ENCODE results near the gene SCIMP. TPM values are rescaled to one million over a fixed set of nuclear protein-coding genes. Genes with fewer than 3 reads are reported as not detected.

Gene SCIMP
- total RNA-seq, 4 donors from 2014 or later: 1.7 to 17.0 (median 7.6) TPM

- TF ChIP-seq, protein P1, sequence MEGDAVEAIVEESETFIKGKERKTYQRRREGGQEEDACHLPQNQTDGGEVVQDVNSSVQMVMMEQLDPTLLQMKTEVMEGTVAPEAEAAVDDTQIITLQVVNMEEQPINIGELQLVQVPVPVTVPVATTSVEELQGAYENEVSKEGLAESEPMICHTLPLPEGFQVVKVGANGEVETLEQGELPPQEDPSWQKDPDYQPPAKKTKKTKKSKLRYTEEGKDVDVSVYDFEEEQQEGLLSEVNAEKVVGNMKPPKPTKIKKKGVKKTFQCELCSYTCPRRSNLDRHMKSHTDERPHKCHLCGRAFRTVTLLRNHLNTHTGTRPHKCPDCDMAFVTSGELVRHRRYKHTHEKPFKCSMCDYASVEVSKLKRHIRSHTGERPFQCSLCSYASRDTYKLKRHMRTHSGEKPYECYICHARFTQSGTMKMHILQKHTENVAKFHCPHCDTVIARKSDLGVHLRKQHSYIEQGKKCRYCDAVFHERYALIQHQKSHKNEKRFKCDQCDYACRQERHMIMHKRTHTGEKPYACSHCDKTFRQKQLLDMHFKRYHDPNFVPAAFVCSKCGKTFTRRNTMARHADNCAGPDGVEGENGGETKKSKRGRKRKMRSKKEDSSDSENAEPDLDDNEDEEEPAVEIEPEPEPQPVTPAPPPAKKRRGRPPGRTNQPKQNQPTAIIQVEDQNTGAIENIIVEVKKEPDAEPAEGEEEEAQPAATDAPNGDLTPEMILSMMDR (IDR thresholded peaks at IDR 0.05; ENCODE audit: low read depth): no peak
Measured at GRCh38 chr17:5249615-5250014, 15.0 kb upstream of the SCIMP start.

- TF ChIP-seq, protein P1 (IDR thresholded peaks at IDR 0.05; ENCODE audit: low read depth): no peak
Measured at GRCh38 chr17:5248821-5249479, 14.3 kb upstream of the SCIMP start.

DNA sequence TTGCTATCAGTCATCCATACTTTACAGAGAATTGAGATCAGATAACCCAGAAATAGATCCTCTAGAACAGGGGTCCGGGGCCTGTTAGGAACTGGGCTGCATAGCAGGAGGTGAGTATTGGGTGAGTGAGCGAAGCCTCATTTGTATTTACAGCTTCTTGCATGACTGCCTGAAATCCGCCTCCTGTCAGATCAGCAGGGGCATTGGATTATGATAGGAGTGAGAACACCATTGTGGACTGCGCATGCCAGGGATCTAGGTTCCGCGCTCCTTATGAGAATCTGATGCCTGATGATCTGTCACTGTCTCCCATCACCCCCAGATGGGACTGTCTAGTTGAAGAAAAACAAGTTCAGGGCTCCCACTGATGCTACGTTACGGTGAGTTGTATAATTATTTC, 13.0 kb upstream of the SCIMP start:
- TF ChIP-seq, protein P1 (IDR thresholded peaks at IDR 0.05; ENCODE audit: low read depth): no peak

DNA sequence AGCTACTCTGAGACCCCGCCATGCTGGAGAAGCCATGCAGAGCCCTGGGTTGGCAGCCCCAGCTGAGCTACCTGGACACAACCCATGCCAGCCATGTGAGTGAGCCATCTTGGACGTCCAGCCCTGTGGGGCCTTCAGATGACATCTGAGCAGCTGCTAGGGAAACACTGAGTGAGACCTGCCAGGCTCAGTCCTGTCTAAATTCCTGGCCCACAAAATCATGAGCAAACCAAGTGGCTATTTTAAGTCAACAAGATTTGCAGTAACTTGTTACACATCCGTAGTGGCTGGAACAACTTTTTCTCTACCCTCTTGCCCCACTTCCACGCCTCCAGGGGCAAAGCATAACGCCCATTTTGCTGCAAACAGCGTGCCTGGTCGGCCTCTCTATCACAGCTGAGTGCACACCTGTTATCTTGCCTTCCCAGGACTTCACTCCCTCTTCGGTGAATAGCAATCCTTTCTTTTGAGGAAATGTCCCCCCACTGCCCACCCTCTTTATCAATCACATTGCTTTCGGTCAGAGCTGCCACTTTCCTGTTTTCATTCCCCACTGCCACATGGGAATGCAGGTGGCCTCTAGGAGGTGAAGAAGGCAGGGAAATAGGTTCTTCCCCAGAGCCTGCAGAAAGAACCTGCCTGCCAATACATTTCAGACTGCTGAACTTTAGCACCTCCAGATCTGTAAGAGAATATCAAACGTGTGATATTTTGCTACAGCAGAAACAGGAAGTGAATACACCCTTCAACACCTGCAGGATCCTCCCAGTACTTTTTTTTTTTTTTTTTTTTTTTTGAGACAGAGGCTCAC, 7.4 kb upstream of the SCIMP start:
- TF ChIP-seq, protein P1 (IDR thresholded peaks at IDR 0.05; ENCODE audit: low read depth): no peak

- TF ChIP-seq, protein P1 (IDR thresholded peaks at IDR 0.05; ENCODE audit: low read depth): no peak
Measured at GRCh38 chr17:5238333-5238732, 3.7 kb upstream of the SCIMP start.

- TF ChIP-seq, protein P1 (IDR thresholded peaks at IDR 0.05; ENCODE audit: low read depth): no peak
Measured at GRCh38 chr17:5237541-5238016, 2.9 kb upstream of the SCIMP start.

DNA sequence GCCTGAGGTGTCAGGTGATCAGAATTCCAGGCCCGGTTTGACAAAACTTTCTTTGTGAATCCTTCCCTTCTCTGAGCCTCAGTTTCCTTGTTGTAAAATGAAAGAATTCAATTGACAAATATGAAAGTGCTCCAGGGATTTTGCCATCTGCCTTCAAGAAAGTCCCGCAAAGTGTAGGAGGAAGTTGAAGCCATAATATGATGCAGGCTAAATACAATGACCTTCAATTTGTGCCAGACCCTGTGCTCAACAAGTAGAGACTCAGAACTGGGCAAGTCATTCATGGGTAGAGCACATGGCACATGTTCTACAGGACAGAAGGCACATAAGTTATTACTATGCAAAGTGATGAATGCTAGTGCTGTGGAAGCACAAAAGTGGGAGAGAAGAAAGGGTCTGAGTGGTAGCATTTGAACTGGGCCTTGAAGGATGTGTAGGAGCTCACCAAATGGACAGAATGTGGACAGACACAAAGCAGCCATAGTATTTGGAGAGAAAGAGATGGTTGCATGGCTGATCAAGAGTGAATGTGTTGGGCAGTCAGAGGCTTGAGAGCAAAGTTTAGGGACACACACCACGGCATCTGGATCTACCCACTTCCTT, 2.4 kb upstream of the SCIMP start:
- TF ChIP-seq, protein P1 (IDR thresholded peaks at IDR 0.05; ENCODE audit: low read depth): no peak
